HepG2 (cell line): ENCODE data around the gene STOM. TPM values are rescaled to one million over a fixed set of nuclear protein-coding genes. Genes with fewer than 3 reads are reported as not detected.

Experiments used
- ASH2L ChIP-seq: fragments of 300-600, 200-600 bp; sonication (generic); IDR thresholded peaks from 2 replicates; pipeline ENCODE4 v1.7.0; 2017; ENCODE audit warnings: low read depth, mild to moderate bottlenecking, moderate library complexity, mixed read lengths, low read length; ENCODE audit not compliant: insufficient read length
- ATF5 ChIP-seq: sonication (generic); formaldehyde crosslinking; IDR thresholded peaks from 2 replicates; pipeline ENCODE4 v1.4.0; 2020; ENCODE audit warnings: mild to moderate bottlenecking, low read depth, missing genetic modification reagents
- ATF7 ChIP-seq, 2 experiments: fragments of 450-650 bp in 1 of 2; sonication (generic) in 1 of 2; formaldehyde crosslinking in 1 of 2; IDR thresholded peaks; 2 replicates each; pipeline versions ENCODE4 v1.4.0 to v1.6.1; 2016 to 2020; ENCODE audit warnings: antibody characterized with exemption in 1 of 2, mild to moderate bottlenecking in 1 of 2, missing genetic modification reagents in 1 of 2
- CEBPG ChIP-seq: IDR thresholded peaks from 2 replicates; pipeline ENCODE4 v1.6.1; 2016
- DBP ChIP-seq: sonication (generic); formaldehyde crosslinking; IDR thresholded peaks from 2 replicates; pipeline ENCODE4 v1.4.0; 2020; ENCODE audit warnings: missing genetic modification reagents; ENCODE audit errors: not compliant biosample characterization
- DZIP1 ChIP-seq: sonication (generic); formaldehyde crosslinking; IDR thresholded peaks from 2 replicates; pipeline ENCODE4 v1.5.0; 2020; ENCODE audit warnings: mild to moderate bottlenecking, missing genetic modification reagents
- GABPB1 ChIP-seq: IDR thresholded peaks from 2 replicates; pipeline ENCODE4 v1.6.1; 2016; ENCODE audit warnings: mild to moderate bottlenecking, missing genetic modification reagents, moderate library complexity, missing compliant biosample characterization
- PATZ1 ChIP-seq: sonication (generic); formaldehyde crosslinking; IDR thresholded peaks from 2 replicates; pipeline ENCODE4 v1.4.0; 2020; ENCODE audit warnings: missing genetic modification reagents
- UBTF ChIP-seq: sonication (generic); formaldehyde crosslinking; IDR thresholded peaks from 2 replicates; pipeline ENCODE4 v1.4.0; 2020; ENCODE audit warnings: mild to moderate bottlenecking, missing genetic modification reagents
- ZNF331 ChIP-seq: sonication (generic); formaldehyde crosslinking; IDR thresholded peaks from 2 replicates; pipeline ENCODE4 v1.4.0; 2020; ENCODE audit warnings: missing genetic modification reagents
- ZNF33A ChIP-seq: sonication (generic); formaldehyde crosslinking; IDR thresholded peaks from 2 replicates; pipeline ENCODE4 v1.5.1; 2020; ENCODE audit warnings: missing genetic modification reagents, mild to moderate bottlenecking, moderate library complexity, borderline replicate concordance
- ZNF430 ChIP-seq: sonication (generic); formaldehyde crosslinking; IDR thresholded peaks from 2 replicates; pipeline ENCODE4 v1.9.0; 2021; ENCODE audit warnings: mild to moderate bottlenecking, missing genetic modification reagents
- ZNF512 ChIP-seq: sonication (generic); formaldehyde crosslinking; IDR thresholded peaks from 2 replicates; pipeline ENCODE4 v1.4.0; 2020; ENCODE audit warnings: mild to moderate bottlenecking, missing genetic modification reagents
- ZNF7 ChIP-seq: IDR thresholded peaks from 2 replicates; pipeline ENCODE4 v1.6.1; 2016; ENCODE audit warnings: missing biosample characterization, missing genetic modification reagents
- ZNF850 ChIP-seq: sonication (generic); formaldehyde crosslinking; conservative IDR thresholded peaks from 2 replicates; pipeline ENCODE4 v1.9.0; 2021; ENCODE audit warnings: mild to moderate bottlenecking, missing genetic modification reagents
- polyA plus RNA-seq, 8 experiments: library from polyadenylated mRNA; depleted of rRNA in 3 of 8; stranded (reverse) in 7 of 8; unstranded in 1 of 8; fragments of >200 nt; fragmentation: Illumina TruSeq in 4 of 8; extraction: Trizol in 4 of 8; gene quantifications; 2 replicates each; pipeline versions ENCODE4 v1.2.1 to v1.2.3, GENCODE V29; 2011 to 2016; ENCODE audit warnings: low read depth in 4 of 8, missing spikeins in 1 of 8, mixed read lengths in 1 of 8; ENCODE audit not compliant: insufficient read depth in 1 of 8
- total RNA-seq, 5 experiments: library from RNA; depleted of rRNA; stranded (reverse); fragments of >200 nt; fragmentation: Illumina TruSeq; extraction: Trizol; gene quantifications; 2 replicates each; pipeline ENCODE4 v1.2.3, GENCODE V29; 2016; ENCODE audit warnings: low read depth in 1 of 5

STOM gene
- total and polyA plus RNA-seq, 2 of the 13 experiments (the other 11 are each of a cell fraction or from before 2014, with no cell fraction given): 43.6 to 165 TPM

GRCh38 chr9:121296213-121297127 is 73.6 kb downstream of the STOM start (continued):
- TF ChIP-seq DZIP1 (no peak; the same call in 1 of the 2 replicates), ATF5 (no peak), DBP (CRISPR knock-in tag) (no peak), GABPB1 (CRISPR knock-in tag) (peak; percentile 40), UBTF (CRISPR knock-in tag) (peak; percentile 34; the same call in 1 of the 2 replicates), ZNF512 (CRISPR knock-in tag) (no peak), ZNF850 (no peak; the same call in 1 of the 2 replicates), CEBPG (CRISPR knock-in tag) (peak; percentile 51), ASH2L (peak; percentile 77), PATZ1 (CRISPR knock-in tag) (peak; percentile 94), ZNF33A (CRISPR knock-in tag) (peak; percentile 85), ZNF331 (CRISPR knock-in tag) (peak; percentile 88), ZNF430 (CRISPR knock-in tag) (peak; percentile 57; the same call in 1 of the 2 replicates), ZNF7 (CRISPR knock-in tag) (no peak), ATF7 (IDR thresholded peaks at IDR 0.05) (no peak), ATF7 (CRISPR knock-in tag; IDR thresholded peaks at IDR 0.05) (0 out of 2 replicates have a peak, but pooled peaks have one; percentile 49)
